SK-N-SH treated with all-trans-retinoic acid at 6 μM for 48 hours (cell line): ENCODE measurements around the gene PIEZO1.

ENCODE experiments used
- BACH2 ChIP-seq: fragments of 250-450 bp; sonication (Bioruptor Pico); IDR thresholded peaks from 2 replicates; pipeline ENCODE4 v1.9.0; 2021; ENCODE audit warnings: mild to moderate bottlenecking, borderline replicate concordance
- CSDC2 ChIP-seq: fragments of 250-450 bp; sonication (Bioruptor Pico); IDR thresholded peaks from 2 replicates; pipeline ENCODE4 v1.5.0; 2020; ENCODE audit warnings: mild to moderate bottlenecking, moderate library complexity
- ISL1 ChIP-seq: fragments of 250-450 bp; sonication (Bioruptor Pico); IDR thresholded peaks from 2 replicates; pipeline ENCODE4 v2.1.2; 2022; ENCODE audit warnings: mild to moderate bottlenecking, moderate library complexity
- PPARA ChIP-seq: fragments of 250-450 bp; sonication (Bioruptor Pico); IDR thresholded peaks from 2 replicates; pipeline ENCODE4 v1.5.0; 2020; ENCODE audit warnings: mild to moderate bottlenecking, borderline replicate concordance
- RARB ChIP-seq: fragments of 250-450 bp; sonication (Bioruptor Pico); IDR thresholded peaks from 2 replicates; pipeline ENCODE4 v1.8.0; 2021; ENCODE audit warnings: mild to moderate bottlenecking, moderate library complexity
- TOX ChIP-seq: fragments of 250-450 bp; sonication (Bioruptor Pico); IDR thresholded peaks from 2 replicates; pipeline ENCODE4 v1.8.0; 2021; ENCODE audit warnings: mild to moderate bottlenecking, moderate library complexity, borderline replicate concordance
- ZFP30 ChIP-seq: fragments of 450-650 bp; formaldehyde crosslinking; IDR thresholded peaks from 2 replicates; pipeline ENCODE4 v1.5.0; 2022; ENCODE audit warnings: mild to moderate bottlenecking, moderate library complexity
- ZNF70 ChIP-seq: fragments of 450-650 bp; formaldehyde crosslinking; IDR thresholded peaks from 2 replicates; pipeline ENCODE4 v1.5.0; 2020; ENCODE audit warnings: mild to moderate bottlenecking, moderate library complexity
- ZNF8 ChIP-seq: fragments of 450-650 bp; formaldehyde crosslinking; IDR thresholded peaks from 2 replicates; pipeline ENCODE4 v1.5.0; 2020; ENCODE audit warnings: mild to moderate bottlenecking, moderate library complexity
- TF ChIP-seq, protein P1 (sequence below): fragments of 250-450 bp; sonication (Bioruptor Pico); IDR thresholded peaks from 2 replicates; pipeline ENCODE4 v1.5.1; 2020; ENCODE audit warnings: low read depth, mild to moderate bottlenecking, moderate library complexity
- TF ChIP-seq, protein P2 (sequence below): fragments of 250-450 bp; sonication (Bioruptor Pico); IDR thresholded peaks from 2 replicates; pipeline ENCODE4 v1.8.0; 2020; ENCODE audit warnings: mild to moderate bottlenecking, moderate library complexity, borderline replicate concordance
- TF ChIP-seq, protein P3 (sequence below): fragments of 250-450 bp; sonication (Bioruptor Pico); IDR thresholded peaks from 2 replicates; pipeline ENCODE4 v1.5.0; 2020; ENCODE audit warnings: mild to moderate bottlenecking, moderate library complexity

DNA sequence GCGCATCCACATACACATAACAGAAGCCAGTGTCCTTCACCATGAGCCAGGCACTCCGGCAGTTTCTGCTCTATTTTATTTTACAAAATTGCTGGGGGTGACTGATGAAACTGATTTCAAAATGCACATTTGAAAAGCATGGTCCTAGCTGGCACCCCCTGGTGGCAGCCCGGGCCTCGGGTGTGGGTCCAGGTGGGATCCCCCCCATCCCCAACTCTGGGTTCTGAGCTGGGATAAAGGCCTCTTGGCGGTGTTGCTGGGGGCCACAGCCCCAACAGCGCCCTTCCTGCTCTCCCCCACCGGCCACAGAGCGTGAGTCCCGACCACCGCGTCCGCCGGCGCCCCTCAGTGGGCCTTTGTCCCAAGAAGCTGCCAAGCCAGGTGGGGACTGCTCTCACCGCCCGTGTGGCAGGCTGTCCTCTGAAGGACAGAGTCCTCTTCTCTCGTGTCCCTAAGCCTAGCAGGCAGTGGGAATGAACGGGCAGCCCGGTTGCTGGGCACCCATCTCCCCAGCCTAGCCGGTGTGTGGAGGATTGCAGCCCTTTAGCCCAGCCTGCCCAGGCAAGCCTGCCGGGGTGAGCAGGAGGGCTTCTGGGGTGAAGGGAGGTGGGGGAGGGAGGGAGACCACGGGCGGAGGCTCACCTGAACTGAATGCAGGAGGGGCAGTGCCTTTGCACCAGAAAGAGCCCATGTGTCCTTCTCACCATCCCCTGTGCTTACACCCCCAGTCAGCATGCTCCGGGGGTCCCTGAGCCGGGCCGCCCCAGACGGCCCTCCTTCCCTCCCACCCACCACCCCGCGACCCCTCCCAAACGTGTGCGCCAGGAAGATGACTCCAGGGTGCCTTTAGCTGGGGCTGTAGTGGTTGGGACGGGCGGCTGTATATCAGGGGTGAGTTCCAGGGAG is 99.6 kb downstream of the PIEZO1 start:
- TF ChIP-seq RARB (CRISPR knock-in tag) (no peak), ZNF70 (CRISPR knock-in tag) (no peak), ZNF8 (CRISPR knock-in tag) (no peak), BACH2 (CRISPR knock-in tag) (no peak), ZFP30 (CRISPR knock-in tag) (no peak), TOX (CRISPR knock-in tag) (no peak), CSDC2 (no peak), ISL1 (no peak), PPARA (no peak)
- TF ChIP-seq, protein P1, sequence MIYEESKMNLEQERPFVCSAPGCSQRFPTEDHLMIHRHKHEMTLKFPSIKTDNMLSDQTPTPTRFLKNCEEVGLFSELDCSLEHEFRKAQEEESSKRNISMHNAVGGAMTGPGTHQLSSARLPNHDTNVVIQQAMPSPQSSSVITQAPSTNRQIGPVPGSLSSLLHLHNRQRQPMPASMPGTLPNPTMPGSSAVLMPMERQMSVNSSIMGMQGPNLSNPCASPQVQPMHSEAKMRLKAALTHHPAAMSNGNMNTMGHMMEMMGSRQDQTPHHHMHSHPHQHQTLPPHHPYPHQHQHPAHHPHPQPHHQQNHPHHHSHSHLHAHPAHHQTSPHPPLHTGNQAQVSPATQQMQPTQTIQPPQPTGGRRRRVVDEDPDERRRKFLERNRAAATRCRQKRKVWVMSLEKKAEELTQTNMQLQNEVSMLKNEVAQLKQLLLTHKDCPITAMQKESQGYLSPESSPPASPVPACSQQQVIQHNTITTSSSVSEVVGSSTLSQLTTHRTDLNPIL, result no peak
- TF ChIP-seq, protein P2, sequence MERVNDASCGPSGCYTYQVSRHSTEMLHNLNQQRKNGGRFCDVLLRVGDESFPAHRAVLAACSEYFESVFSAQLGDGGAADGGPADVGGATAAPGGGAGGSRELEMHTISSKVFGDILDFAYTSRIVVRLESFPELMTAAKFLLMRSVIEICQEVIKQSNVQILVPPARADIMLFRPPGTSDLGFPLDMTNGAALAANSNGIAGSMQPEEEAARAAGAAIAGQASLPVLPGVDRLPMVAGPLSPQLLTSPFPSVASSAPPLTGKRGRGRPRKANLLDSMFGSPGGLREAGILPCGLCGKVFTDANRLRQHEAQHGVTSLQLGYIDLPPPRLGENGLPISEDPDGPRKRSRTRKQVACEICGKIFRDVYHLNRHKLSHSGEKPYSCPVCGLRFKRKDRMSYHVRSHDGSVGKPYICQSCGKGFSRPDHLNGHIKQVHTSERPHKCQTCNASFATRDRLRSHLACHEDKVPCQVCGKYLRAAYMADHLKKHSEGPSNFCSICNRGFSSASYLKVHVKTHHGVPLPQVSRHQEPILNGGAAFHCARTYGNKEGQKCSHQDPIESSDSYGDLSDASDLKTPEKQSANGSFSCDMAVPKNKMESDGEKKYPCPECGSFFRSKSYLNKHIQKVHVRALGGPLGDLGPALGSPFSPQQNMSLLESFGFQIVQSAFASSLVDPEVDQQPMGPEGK (CRISPR knock-in tag), result no peak
- TF ChIP-seq, protein P3, sequence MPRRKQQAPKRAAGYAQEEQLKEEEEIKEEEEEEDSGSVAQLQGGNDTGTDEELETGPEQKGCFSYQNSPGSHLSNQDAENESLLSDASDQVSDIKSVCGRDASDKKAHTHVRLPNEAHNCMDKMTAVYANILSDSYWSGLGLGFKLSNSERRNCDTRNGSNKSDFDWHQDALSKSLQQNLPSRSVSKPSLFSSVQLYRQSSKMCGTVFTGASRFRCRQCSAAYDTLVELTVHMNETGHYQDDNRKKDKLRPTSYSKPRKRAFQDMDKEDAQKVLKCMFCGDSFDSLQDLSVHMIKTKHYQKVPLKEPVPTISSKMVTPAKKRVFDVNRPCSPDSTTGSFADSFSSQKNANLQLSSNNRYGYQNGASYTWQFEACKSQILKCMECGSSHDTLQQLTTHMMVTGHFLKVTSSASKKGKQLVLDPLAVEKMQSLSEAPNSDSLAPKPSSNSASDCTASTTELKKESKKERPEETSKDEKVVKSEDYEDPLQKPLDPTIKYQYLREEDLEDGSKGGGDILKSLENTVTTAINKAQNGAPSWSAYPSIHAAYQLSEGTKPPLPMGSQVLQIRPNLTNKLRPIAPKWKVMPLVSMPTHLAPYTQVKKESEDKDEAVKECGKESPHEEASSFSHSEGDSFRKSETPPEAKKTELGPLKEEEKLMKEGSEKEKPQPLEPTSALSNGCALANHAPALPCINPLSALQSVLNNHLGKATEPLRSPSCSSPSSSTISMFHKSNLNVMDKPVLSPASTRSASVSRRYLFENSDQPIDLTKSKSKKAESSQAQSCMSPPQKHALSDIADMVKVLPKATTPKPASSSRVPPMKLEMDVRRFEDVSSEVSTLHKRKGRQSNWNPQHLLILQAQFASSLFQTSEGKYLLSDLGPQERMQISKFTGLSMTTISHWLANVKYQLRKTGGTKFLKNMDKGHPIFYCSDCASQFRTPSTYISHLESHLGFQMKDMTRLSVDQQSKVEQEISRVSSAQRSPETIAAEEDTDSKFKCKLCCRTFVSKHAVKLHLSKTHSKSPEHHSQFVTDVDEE (CRISPR knock-in tag), result no peak
